Thymus (tissue), 11 donors: Measurements from ENCODE around the gene MTPN. TPM values are rescaled to one million over a fixed set of nuclear protein-coding genes. Genes with fewer than 3 reads are reported as not detected.

Source experiments
- DNase-seq, 9 donors: peaks; one replicate each; pipeline ENCODE4 v3.0.0-alpha.2; 2013; ENCODE audit warnings: low spot score in 9 of 9, low read depth in 6 of 9, missing footprints in 1 of 9
- H3K27ac ChIP-seq, 2 donors: one replicate each; pipeline ENCODE4 v1.5.1; 2013; ENCODE audit warnings: control low read depth in 1 of 2, low read depth in 1 of 2, low read length in 1 of 2, mild to moderate bottlenecking in 1 of 2, moderate library complexity in 1 of 2
- H3K27me3 ChIP-seq, 2 donors: one replicate each; pipeline ENCODE4 v1.5.1; 2013; ENCODE audit warnings: low read length in 1 of 2; ENCODE audit not compliant: control insufficient read depth in 2 of 2, insufficient read depth in 1 of 2
- H3K36me3 ChIP-seq, 2 donors: one replicate each; pipeline ENCODE4 v1.5.1; 2013; ENCODE audit warnings: low read length in 1 of 2, mild to moderate bottlenecking in 1 of 2, moderate library complexity in 1 of 2; ENCODE audit not compliant: control insufficient read depth in 2 of 2, insufficient read depth in 2 of 2
- H3K4me1 ChIP-seq, 2 donors: one replicate each; pipeline ENCODE4 v1.5.1; 2013; ENCODE audit warnings: low read length in 2 of 2; ENCODE audit not compliant: control insufficient read depth in 2 of 2, insufficient read depth in 2 of 2
- H3K4me3 ChIP-seq, 2 donors: one replicate each; pipeline ENCODE4 v1.5.1; 2013; ENCODE audit warnings: low read length in 2 of 2, control low read depth in 1 of 2, mild to moderate bottlenecking in 1 of 2
- H3K9me3 ChIP-seq, 2 donors: one replicate each; pipeline ENCODE4 v1.5.1; 2013; ENCODE audit warnings: low read length in 1 of 2, mild to moderate bottlenecking in 1 of 2; ENCODE audit not compliant: control insufficient read depth in 2 of 2, insufficient read depth in 1 of 2
- WGBS: extraction: QIAGEN DNeasy Blood & Tissue Kit; methylation state at CpG from one replicate; pipeline ENCODE4 v1.1.7; 2013; 5-methylcytosine and 5-hydroxymethylcytosine counted together
- polyA plus RNA-seq: library from polyadenylated mRNA; stranded (reverse); fragments of 200-250 nt; gene quantifications from one replicate; pipeline ENCODE4 v1.2.3, GENCODE V29; 2013
- total RNA-seq: library from RNA; stranded (reverse); fragments of 120-200 nt; gene quantifications from one replicate; pipeline ENCODE4 v1.2.4, GENCODE V29; 2013
- donor health status: healthy.

MTPN gene
- total and polyA plus RNA-seq, 2 donors = 54.2 to 74.7 TPM

DNA sequence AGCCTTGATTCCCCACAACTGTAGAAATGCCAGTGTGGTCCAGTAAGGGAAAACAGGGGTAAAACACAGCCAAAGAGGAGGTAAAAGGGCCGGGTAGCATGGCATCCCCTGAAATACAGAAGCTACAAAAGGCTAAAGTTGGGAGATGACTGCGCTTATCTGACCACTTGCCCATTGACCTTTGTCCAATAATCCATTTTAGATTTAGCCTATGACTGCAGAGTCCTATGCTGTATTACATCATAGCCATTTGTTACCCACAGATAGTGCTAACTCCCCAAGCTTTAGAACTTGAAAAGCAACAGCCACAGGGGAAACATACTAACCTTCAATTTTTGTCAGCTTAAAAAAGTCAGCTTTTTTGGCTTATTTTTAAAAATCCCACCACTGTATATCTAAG is 26.2 kb downstream of the MTPN start:
- Histone ChIP-seq H3K9me3 (no peaks in the 10 kb centered on the region), H3K27ac (no peak overlapping the region), H3K36me3 (peaks cover 4 to 43% of the 10 kb centered on the region in 2 donors), H3K27me3 (no peaks in the 10 kb centered on the region), H3K4me3 (no peak overlapping the region), H3K4me1 (no peaks in the 10 kb centered on the region)
- 98% methylated on average over 2 of the region's 2 CpGs for WGBS
- DNase-seq = no peak

GRCh38 chr7:135950429-135950828 is 26.7 kb downstream of the MTPN start:
- Histone ChIP-seq H3K4me3 (no peak overlapping the region), H3K4me1 (no peaks in the 10 kb centered on the region), H3K27me3 (no peaks in the 10 kb centered on the region), H3K27ac (no peak overlapping the region), H3K9me3 (no peaks in the 10 kb centered on the region), H3K36me3 (peaks cover 4 to 47% of the 10 kb centered on the region in 2 donors)
- no peak for DNase-seq

GRCh38 chr7:135946289-135947055 is 30.7 kb downstream of the MTPN start:
- no peak overlapping the region for H3K4me3 ChIP-seq
- no peak overlapping the region for H3K27ac ChIP-seq
- WGBS = 96% methylated on average over 3 of the region's 3 CpGs
- H3K27me3 ChIP-seq = no peaks in the 10 kb centered on the region
- no peak for DNase-seq
- H3K4me1 ChIP-seq = no peaks in the 10 kb centered on the region
- H3K36me3 ChIP-seq = peaks cover 4 to 45% of the 10 kb centered on the region in 2 donors
- H3K9me3 ChIP-seq = no peaks in the 10 kb centered on the region

DNA sequence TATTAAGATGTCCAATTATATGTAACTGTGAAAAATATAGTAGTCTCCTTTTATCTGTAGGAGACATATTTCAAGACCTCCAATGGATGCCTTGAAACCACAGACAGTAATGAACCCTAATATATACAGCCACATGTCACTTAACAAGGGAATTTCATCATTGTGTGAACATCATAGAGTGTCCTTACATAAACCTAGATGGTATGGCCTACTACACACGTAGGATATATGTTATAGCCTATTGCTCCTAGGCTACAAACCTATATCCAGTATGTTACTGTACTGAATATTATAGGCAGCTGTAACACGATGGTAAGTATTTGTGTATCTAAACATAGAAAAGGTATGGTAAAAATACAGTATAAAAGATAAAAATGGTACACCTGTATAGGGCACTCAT is 32.4 kb downstream of the MTPN start:
- no peak for DNase-seq
- Histone ChIP-seq H3K4me3 (no peak overlapping the region), H3K4me1 (no peaks in the 10 kb centered on the region), H3K36me3 (peaks cover 0 to 28% of the 10 kb centered on the region in 2 donors), H3K27ac (no peak overlapping the region), H3K27me3 (no peaks in the 10 kb centered on the region), H3K9me3 (no peaks in the 10 kb centered on the region)
- 96% methylated on average over 2 of the region's 2 CpGs for WGBS

DNA sequence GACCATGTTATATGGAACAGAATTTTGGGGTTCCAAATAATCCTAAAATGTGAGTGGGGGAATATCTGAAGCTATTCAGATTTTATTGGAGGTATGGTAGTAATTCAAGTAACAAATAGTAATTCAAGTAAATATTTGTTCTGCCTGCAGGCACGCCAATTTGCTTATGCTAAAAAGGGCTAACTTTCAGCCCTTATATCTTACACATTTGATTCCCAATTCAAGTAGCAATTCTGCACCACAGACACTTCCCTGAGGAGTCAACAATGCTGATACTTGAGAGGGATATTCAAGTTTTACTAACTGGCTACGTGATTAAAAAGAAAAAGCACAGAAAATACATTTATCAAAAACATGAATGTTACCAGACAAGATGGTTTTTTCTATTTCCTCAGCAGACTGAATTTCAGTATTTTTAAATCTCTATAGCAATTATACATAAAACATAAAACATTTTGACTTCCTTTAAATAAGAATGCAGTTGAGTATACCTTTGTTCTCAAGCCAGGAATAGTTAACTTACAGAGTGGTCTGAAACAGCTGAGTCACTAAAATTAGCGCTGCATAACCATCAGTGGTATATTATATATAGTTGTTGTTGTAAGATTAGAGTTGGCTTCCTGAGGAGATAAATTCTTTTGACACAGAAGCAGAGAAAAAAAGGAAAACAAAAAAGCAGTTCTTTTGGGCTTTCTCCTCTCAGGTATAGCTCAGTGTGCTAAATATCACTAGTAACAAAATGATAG is 33.9 kb downstream of the MTPN start:
- Histone ChIP-seq H3K27me3 (no peaks in the 10 kb centered on the region), H3K9me3 (no peaks in the 10 kb centered on the region), H3K4me1 (peaks cover 0 to 3% of the 10 kb centered on the region in 2 donors), H3K4me3 (no peak overlapping the region), H3K27ac (no peak overlapping the region), H3K36me3 (peaks cover 0 to 19% of the 10 kb centered on the region in 2 donors)
- DNase-seq = no peak
- 53% methylated on average over 3 of the region's 3 CpGs for WGBS

GRCh38 chr7:135942614-135943013 is 34.5 kb downstream of the MTPN start:
- no peak overlapping the region for H3K4me3 ChIP-seq
- 96% methylated on average over 2 of the region's 2 CpGs for WGBS
- H3K9me3 ChIP-seq = no peaks in the 10 kb centered on the region
- DNase-seq = no peak
- H3K4me1 ChIP-seq = peaks cover 0 to 3% of the 10 kb centered on the region in 2 donors
- H3K27me3 ChIP-seq = no peaks in the 10 kb centered on the region
- H3K36me3 ChIP-seq = peaks cover 0 to 19% of the 10 kb centered on the region in 2 donors
- H3K27ac ChIP-seq = no peak overlapping the region

GRCh38 chr7:135940077-135941075 is 36.8 kb downstream of the MTPN start:
- WGBS = over 99% methylated on average over 3 of the region's 3 CpGs
- Histone ChIP-seq H3K9me3 (no peaks in the 10 kb centered on the region), H3K27me3 (no peaks in the 10 kb centered on the region), H3K4me1 (peaks cover 0 to 3% of the 10 kb centered on the region in 2 donors), H3K4me3 (no peak overlapping the region), H3K27ac (no peak overlapping the region), H3K36me3 (peaks cover 0 to 5% of the 10 kb centered on the region in 2 donors)
- DNase-seq = no peak

GRCh38 chr7:135939261-135939812 is 37.8 kb downstream of the MTPN start:
- Histone ChIP-seq H3K4me3 (no peak overlapping the region), H3K27me3 (no peaks in the 10 kb centered on the region), H3K4me1 (peaks cover 0 to 3% of the 10 kb centered on the region in 2 donors), H3K36me3 (peaks cover 0 to 5% of the 10 kb centered on the region in 2 donors), H3K27ac (no peak overlapping the region), H3K9me3 (no peaks in the 10 kb centered on the region)
- 83% methylated on average over 8 of the region's 8 CpGs for WGBS
- no peak for DNase-seq
